Retina (tissue), 1 donor: ENCODE measurements around the gene OR8B3.

Source experiments
- DNase-seq: peaks from one replicate; pipeline ENCODE4 v3.0.0-alpha.2; 2016

Gene OR8B3

DNA sequence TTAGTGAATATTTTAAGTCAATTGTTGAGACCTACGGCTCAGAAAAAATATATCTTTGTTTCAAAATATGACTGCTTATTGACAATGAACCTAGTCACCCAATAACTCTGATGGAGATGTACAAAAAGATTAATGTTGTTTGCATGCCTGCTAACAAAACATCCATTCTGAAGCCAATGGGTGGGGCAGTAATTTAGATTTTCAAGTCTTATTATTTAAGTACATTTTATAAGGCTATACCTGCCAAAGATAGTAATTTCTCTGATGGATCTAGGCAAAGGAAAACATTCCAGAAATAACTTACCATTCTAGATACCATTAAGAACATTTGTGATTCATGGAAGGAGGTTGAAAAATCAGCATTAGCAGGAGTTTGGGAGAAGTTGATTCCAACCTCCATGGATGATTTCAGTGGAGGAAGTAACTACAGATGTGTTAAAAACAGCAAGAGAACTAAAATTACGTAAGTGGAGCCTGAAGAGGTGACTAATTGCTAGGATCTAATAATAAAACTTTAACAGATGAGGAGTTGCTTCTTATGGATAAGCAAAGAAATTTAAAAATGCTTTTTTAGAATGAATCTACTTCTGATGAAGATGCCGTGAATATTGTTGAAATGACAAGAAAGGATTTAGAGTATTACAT lies 52.4 kb downstream of the OR8B3 start:
- DNase-seq = no peak
